IPS DF 19.7 (cell line): ENCODE data around the gene SDE2.
"Not testable (repeated sequence)": the region's sequence is repeated elsewhere in the genome, so short reads cannot be mapped to it uniquely, and the experiment has no call there.

Source experiments
- DNase-seq: peaks from one replicate; pipeline ENCODE4 v3.0.0-alpha.2; 2013; ENCODE audit warnings: low read depth, low spot score

Gene SDE2

DNA sequence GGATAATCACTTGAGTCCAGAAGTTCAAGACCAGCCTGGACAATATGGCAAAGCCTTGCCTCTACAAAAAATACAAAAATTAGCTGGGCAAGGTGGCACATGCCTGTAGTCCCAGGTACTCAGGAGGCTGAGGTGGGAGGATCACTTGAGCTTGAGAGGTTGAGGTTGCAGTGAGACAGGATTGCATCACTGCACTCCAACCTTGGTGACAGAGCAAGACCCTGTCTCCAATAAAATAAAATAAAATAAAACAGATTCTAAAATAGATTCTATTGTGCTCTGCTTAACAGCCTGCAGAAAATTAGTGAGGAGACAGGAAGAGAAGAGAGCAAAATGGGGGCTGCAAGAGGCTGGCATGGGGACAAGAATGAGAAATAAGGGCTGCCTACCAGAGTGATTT lies 7.5 kb upstream of the SDE2 start:
- DNase-seq, result no peak

DNA sequence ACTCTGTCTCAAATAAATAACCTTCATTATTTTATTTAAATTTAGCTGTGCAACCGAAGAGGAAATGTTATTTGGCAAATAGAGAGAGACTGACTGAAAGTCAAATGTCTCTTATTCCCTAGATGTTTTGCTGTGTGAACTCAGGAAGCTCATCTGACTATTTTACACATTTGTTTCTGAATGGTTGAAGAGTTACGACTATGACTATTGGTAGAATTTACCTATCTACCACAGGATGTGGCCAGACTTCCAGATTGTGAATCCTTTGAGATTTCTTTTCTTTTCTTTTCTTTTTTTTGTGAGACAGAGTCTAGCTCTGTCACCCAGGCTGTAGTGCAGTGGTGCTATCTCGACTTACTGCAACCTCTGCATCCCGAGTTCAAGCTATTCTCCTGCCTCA lies 5.3 kb upstream of the SDE2 start:
- DNase-seq, result no peak

DNA sequence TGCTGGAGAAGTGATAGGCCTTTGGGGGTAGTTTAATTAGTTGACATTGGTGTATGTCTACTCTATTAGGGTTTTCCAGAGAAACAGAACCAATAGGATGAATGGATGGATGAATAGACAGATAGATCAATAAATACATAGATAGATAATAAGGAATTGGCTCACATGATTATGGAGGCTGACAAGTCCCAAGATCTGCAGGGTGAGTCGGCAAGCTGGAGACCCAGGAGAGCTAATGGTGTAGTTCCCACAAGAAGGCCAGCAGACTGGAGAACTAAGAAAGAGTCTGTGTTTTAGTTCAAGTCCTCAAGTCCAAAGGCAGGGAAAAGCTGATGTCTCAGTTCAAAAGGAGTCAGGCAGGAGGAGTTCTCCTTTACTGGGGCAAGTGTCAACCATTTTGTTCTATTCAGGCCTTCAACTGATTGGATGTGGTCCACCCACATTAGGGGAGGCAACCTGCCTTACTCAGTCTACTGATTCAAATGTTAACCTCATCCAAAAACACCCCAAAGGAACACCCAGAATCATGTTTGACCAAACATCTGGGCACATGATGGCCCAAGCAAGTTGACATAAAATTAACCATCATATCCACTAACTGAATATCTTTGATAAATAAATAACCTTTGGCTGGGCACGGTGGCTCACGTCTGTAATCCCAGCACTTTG lies 4.5 kb upstream of the SDE2 start:
- no peak for DNase-seq

- peak; percentile 83 for DNase-seq
Observed at GRCh38 chr1:226002667-226003501, 3.7 kb upstream of the SDE2 start.

GRCh38 chr1:226001963-226002666 lies 3.0 kb upstream of the SDE2 start:
- DNase-seq, result no peak

DNA sequence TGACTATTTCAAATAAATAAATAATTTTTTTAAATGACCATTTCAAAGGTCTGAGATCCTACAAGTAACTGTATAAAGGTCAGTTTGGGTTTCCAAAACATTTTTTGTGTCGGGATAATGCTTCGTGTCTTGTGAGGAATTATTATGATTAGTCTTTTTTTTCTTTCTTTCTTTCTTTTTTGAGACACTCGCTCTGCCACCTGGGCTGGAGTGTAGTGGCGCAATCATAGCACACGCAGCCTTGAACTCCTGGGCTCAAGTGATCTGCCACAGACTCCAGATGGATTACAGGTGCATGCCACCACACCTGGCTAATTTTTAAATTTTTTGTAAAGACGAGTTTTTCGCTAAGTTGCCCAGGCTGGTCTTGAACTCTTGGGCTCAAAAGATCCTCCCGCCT lies 1.9 kb upstream of the SDE2 start:
- DNase-seq, result no peak

GRCh38 chr1:226000493-226001081 lies 1.4 kb upstream of the SDE2 start:
- not testable (repeated sequence) for DNase-seq

DNA sequence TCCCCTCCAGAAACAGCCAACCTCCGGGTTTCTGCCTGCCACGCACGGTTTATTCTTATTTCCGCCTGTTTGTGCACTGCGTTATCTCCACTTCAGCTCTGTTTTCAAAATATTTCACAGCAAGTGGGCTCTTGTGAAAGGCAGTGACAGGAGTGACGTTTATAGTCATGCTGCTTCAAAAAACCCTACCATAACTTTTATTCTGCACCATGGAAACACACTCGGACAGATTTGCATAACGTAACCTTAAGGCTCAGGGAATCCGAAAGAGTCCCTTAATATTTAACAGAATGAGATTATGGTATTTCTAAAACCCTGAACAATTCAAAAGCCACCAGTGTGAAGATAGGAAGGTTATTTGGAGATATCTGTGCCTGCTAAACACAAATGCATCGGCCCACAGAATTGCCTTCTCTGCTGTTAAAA lies 782 bp upstream of the SDE2 start:
- DNase-seq, result no peak

- no peak for DNase-seq
Observed at GRCh38 chr1:225998560-225999226, 450 bp downstream of the SDE2 start.

DNA sequence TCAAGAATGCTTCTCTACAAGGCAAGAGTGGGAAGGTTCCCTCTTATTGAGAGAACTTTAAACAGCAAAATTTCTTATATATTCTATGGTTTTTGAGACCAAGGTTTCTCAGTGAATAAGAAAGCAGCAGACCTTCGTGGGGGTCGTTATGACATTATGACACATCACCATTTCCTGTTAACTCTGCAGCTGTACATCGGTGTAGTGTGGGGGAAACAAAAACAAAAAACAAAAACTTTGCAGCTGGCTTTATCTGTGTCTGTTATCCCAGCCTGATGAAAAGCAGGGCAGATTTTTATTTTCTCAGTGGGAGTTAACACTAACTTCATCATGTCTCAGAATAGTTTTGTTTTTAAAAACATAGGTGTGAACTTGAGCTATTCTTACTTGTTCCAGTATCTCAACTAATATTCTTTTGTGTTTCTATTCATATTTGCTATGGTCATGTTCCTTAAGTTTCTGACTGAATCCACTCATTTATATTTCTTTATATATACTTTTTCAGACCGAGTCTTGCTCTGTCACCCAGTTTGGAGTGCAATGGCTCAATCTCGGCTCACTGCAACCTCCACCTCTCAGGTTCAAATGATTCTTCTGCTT lies 2.1 kb downstream of the SDE2 start:
- no peak for DNase-seq

DNA sequence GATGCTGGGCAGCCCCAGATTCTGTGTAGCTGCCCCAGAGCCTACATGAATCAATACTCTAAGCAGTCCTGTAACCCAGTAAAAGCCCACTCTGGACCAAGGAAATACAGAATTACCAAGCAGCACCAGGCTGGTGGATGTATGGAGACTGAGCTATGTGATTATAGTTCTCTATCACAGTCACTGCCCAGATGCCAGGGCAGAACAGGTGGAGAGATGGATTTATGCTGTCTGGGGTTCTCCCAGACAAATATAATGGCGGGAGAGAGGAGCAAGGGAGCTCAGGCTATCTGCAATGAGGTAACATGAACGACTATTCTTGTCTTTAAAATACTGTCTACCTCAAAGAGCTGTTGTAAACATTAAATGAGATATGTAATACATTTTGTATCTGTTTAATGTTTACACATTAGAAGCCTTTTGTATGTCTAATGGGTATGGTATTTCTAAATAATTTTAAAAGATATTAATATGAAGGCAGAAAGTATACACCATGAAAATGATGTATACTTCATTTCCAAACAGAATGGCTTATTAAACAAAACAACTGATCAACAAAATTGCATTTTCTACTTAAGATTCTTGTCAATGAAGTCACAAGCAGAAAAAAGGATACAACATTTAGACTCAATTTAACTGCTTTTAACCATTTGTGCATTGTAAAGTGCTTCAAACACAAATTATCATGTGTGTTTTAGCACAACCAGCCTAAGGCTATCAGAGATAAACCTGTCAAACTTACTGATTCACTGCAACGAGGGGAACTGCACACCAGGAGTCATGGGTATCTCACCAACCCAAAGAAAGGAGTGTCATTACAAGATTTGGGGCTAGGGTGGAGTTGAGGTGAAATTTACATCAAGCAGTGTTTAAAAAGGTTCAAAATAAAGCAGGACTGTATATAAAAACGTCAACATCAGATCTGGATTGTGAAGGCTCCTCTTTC lies 3.0 kb downstream of the SDE2 start:
- DNase-seq, result no peak

GRCh38 chr1:225990705-225991464 lies 8.3 kb downstream of the SDE2 start:
- DNase-seq, result no peak

- DNase-seq, result no peak
Observed at GRCh38 chr1:225987491-225988316, 11.4 kb downstream of the SDE2 start.

GRCh38 chr1:225981714-225982113 lies 17.4 kb downstream of the SDE2 start:
- DNase-seq, result no peak

- no peak for DNase-seq
Observed at GRCh38 chr1:225980005-225980836, 18.9 kb downstream of the SDE2 start.

GRCh38 chr1:225979421-225979820 lies 19.7 kb downstream of the SDE2 start:
- no peak for DNase-seq

- DNase-seq, result no peak
Observed at GRCh38 chr1:225977937-225978748, 21.0 kb downstream of the SDE2 start.
